SK-N-SH treated with all-trans-retinoic acid at 6 μM for 48 hours (cell line): ENCODE data around the gene CREB3L2.

Source experiments
- ATAC-seq: fragments of 200-7000 bp; cut with Tn5 transposase; 3 replicates; pipeline ENCODE4 v1.9.1; 2020; ENCODE audit warnings: mild to moderate bottlenecking, moderate library complexity
- BACH2 ChIP-seq: fragments of 250-450 bp; sonication (Bioruptor Pico); IDR thresholded peaks from 2 replicates; pipeline ENCODE4 v1.9.0; 2021; ENCODE audit warnings: mild to moderate bottlenecking, borderline replicate concordance
- CREB5 ChIP-seq: fragments of 250-450 bp; sonication (Bioruptor Pico); IDR thresholded peaks from 2 replicates; pipeline ENCODE4 v1.5.1; 2020; ENCODE audit warnings: low read depth, mild to moderate bottlenecking, moderate library complexity
- CSDC2 ChIP-seq: fragments of 250-450 bp; sonication (Bioruptor Pico); IDR thresholded peaks from 2 replicates; pipeline ENCODE4 v1.5.0; 2020; ENCODE audit warnings: mild to moderate bottlenecking, moderate library complexity
- CSRNP3 ChIP-seq: fragments of 250-450 bp; sonication (Bioruptor Pico); IDR thresholded peaks from 2 replicates; pipeline ENCODE4 v1.5.1; 2021; ENCODE audit warnings: mild to moderate bottlenecking, moderate library complexity
- ESRRG ChIP-seq: fragments of 250-450 bp; sonication (Bioruptor Pico); IDR thresholded peaks from 2 replicates; pipeline ENCODE4 v1.6.1; 2021; ENCODE audit warnings: mild to moderate bottlenecking
- OSR1 ChIP-seq: fragments of 250-450 bp; sonication (Bioruptor Pico); IDR thresholded peaks from 2 replicates; pipeline ENCODE4 v1.8.0; 2022; ENCODE audit warnings: moderate library complexity, mild to moderate bottlenecking, inconsistent platforms
- PATZ1 ChIP-seq: fragments of 250-450 bp; sonication (Bioruptor Pico); IDR thresholded peaks from 2 replicates; pipeline ENCODE4 v1.8.0; 2020; ENCODE audit warnings: mild to moderate bottlenecking, moderate library complexity, borderline replicate concordance
- POU6F1 ChIP-seq: fragments of 250-450 bp; sonication (Bioruptor Pico); IDR thresholded peaks from 2 replicates; pipeline ENCODE4 v1.8.0; 2021; ENCODE audit warnings: low read depth, mild to moderate bottlenecking, moderate library complexity, borderline replicate concordance
- PPARA ChIP-seq: fragments of 250-450 bp; sonication (Bioruptor Pico); IDR thresholded peaks from 2 replicates; pipeline ENCODE4 v1.5.0; 2020; ENCODE audit warnings: mild to moderate bottlenecking, borderline replicate concordance
- SNAI2 ChIP-seq: fragments of 250-450 bp; sonication (Bioruptor Pico); IDR thresholded peaks from 2 replicates; pipeline ENCODE4 v1.5.0; 2020; ENCODE audit warnings: mild to moderate bottlenecking, moderate library complexity
- TCF4 ChIP-seq: fragments of 250-450 bp; sonication (Bioruptor Pico); IDR thresholded peaks from 2 replicates; pipeline ENCODE4 v1.8.0; 2021; ENCODE audit warnings: mild to moderate bottlenecking, moderate library complexity, borderline replicate concordance
- TSHZ2 ChIP-seq: fragments of 250-450 bp; sonication (Bioruptor Pico); IDR thresholded peaks from 2 replicates; pipeline ENCODE4 v1.5.0; 2020; ENCODE audit warnings: mild to moderate bottlenecking, moderate library complexity
- ZFP3 ChIP-seq: fragments of 250-450 bp; sonication (Bioruptor Pico); IDR thresholded peaks from 2 replicates; pipeline ENCODE4 v1.5.0; 2020; ENCODE audit warnings: mild to moderate bottlenecking, moderate library complexity
- ZFP30 ChIP-seq: fragments of 450-650 bp; formaldehyde crosslinking; IDR thresholded peaks from 2 replicates; pipeline ENCODE4 v1.5.0; 2022; ENCODE audit warnings: mild to moderate bottlenecking, moderate library complexity
- ZNF565 ChIP-seq: fragments of 450-650 bp; formaldehyde crosslinking; conservative IDR thresholded peaks from 2 replicates; pipeline ENCODE4 v1.5.0; 2020; ENCODE audit warnings: low read depth, mild to moderate bottlenecking, moderate library complexity
- ZNF8 ChIP-seq: fragments of 450-650 bp; formaldehyde crosslinking; IDR thresholded peaks from 2 replicates; pipeline ENCODE4 v1.5.0; 2020; ENCODE audit warnings: mild to moderate bottlenecking, moderate library complexity

The CREB3L2 gene

GRCh38 chr7:137886746-137887145 is 115.1 kb downstream of the CREB3L2 start:
- TF ChIP-seq ZNF8 (CRISPR knock-in tag) = no peak
- no peak for TF ChIP-seq OSR1 (CRISPR knock-in tag)
- no peak for TF ChIP-seq ZFP3 (CRISPR knock-in tag)
- TF ChIP-seq ZNF565 (CRISPR knock-in tag) = no peak
- TF ChIP-seq CSDC2 (CRISPR knock-in tag) = no peak
- TF ChIP-seq CSRNP3 (CRISPR knock-in tag) = no peak
- TF ChIP-seq ESRRG = no peak
- no peak for TF ChIP-seq CREB5 (CRISPR knock-in tag)
- TF ChIP-seq ZFP30 = no peak
- ATAC-seq = no peak

GRCh38 chr7:137886281-137886680 is 115.6 kb downstream of the CREB3L2 start:
- ATAC-seq = no peak
- TF ChIP-seq TSHZ2 (no peak), PPARA (CRISPR knock-in tag) (no peak), BACH2 (no peak), ZFP30 (no peak), ESRRG (no peak), CSRNP3 (CRISPR knock-in tag) (no peak), TCF4 (CRISPR knock-in tag) (no peak), CSDC2 (CRISPR knock-in tag) (no peak), POU6F1 (CRISPR knock-in tag) (no peak), ZNF565 (CRISPR knock-in tag) (no peak), ZFP3 (CRISPR knock-in tag) (no peak), ZNF8 (CRISPR knock-in tag) (no peak)

- no peak for ATAC-seq
- TF ChIP-seq POU6F1 (CRISPR knock-in tag) = no peak
- no peak for TF ChIP-seq OSR1 (CRISPR knock-in tag)
These were observed 116.2 kb downstream of the CREB3L2 start for GRCh38 chr7:137885678-137886077.

- ATAC-seq = peak; percentile 46
- TF ChIP-seq PATZ1 (CRISPR knock-in tag) (no peak), SNAI2 (CRISPR knock-in tag) (no peak), CSRNP3 (CRISPR knock-in tag) (no peak), TCF4 (CRISPR knock-in tag) (no peak), POU6F1 (CRISPR knock-in tag) (no peak), PPARA (CRISPR knock-in tag) (no peak), OSR1 (CRISPR knock-in tag) (no peak), ZFP3 (CRISPR knock-in tag) (no peak)
These were observed 119.1 kb downstream of the CREB3L2 start for GRCh38 chr7:137882806-137883205.
